LNCaP clone FGC (cell line): ENCODE data around the gene ATP1A2.
"Not testable (repeated sequence)": the region's sequence is repeated elsewhere in the genome, so short reads cannot be mapped to it uniquely, and the experiment has no call there.

ENCODE experiments used
- DNase-seq: peaks from one replicate; pipeline ENCODE4 v3.0.0-alpha.2; 2011; ENCODE audit warnings: low read depth
- H3K4me3 ChIP-seq: 2 replicates; pipeline ENCODE4 v1.5.1; 2011; ENCODE audit warnings: mild to moderate bottlenecking, low read depth, low read length, control low read depth
- CTCF ChIP-seq: IDR thresholded peaks from 2 replicates; pipeline ENCODE4 v1.5.1; 2012; ENCODE audit warnings: mild to moderate bottlenecking; ENCODE audit not compliant: control insufficient read depth, insufficient read depth; ENCODE audit errors: extremely low read depth

ATP1A2 gene

GRCh38 chr1:160124705-160125478, 9.3 kb downstream of the ATP1A2 start:
- no peak overlapping the region for H3K4me3 ChIP-seq
- DNase-seq, result no peak
- TF ChIP-seq CTCF, result no peak

- H3K4me3 ChIP-seq, result no peak overlapping the region
- no peak for TF ChIP-seq CTCF
- no peak for DNase-seq
Measured at GRCh38 chr1:160125746-160126145, 10.2 kb downstream of the ATP1A2 start.

- H3K4me3 ChIP-seq, DNase-seq: not testable (repeated sequence)
Measured at GRCh38 chr1:160126342-160126741, 10.8 kb downstream of the ATP1A2 start.

- H3K4me3 ChIP-seq, result no peak overlapping the region
- TF ChIP-seq CTCF, result no peak
- no peak for DNase-seq
Measured at GRCh38 chr1:160127381-160127780, 11.8 kb downstream of the ATP1A2 start.

GRCh38 chr1:160127865-160128523, 12.4 kb downstream of the ATP1A2 start:
- DNase-seq, result no peak
- no peak for TF ChIP-seq CTCF
- no peak overlapping the region for H3K4me3 ChIP-seq

GRCh38 chr1:160128636-160129035, 13.1 kb downstream of the ATP1A2 start:
- no peak for TF ChIP-seq CTCF
- DNase-seq, result no peak
- no peak overlapping the region for H3K4me3 ChIP-seq

GRCh38 chr1:160129046-160129445, 13.5 kb downstream of the ATP1A2 start:
- no peak for DNase-seq
- no peak overlapping the region for H3K4me3 ChIP-seq
- TF ChIP-seq CTCF, result no peak
